Left ventricle myocardium inferior (tissue), 1 donor: ENCODE measurements around the gene COL5A2. TPM values are rescaled to one million over a fixed set of nuclear protein-coding genes. Genes with fewer than 3 reads are reported as not detected.

Experiments
- DNase-seq: peaks from one replicate; pipeline ENCODE4 v3.0.0-alpha.2; 2020
- H3K27ac ChIP-seq: fragments of 200-600 bp; replicated peaks from 2 replicates; pipeline ENCODE4 v1.8.0; 2021
- H3K27me3 ChIP-seq: fragments of 200-600 bp; 2 replicates; pipeline ENCODE4 v1.8.0; 2021; ENCODE audit warnings: low read depth
- H3K36me3 ChIP-seq: fragments of 200-600 bp; 2 replicates; pipeline ENCODE4 v1.8.0; 2021
- H3K4me1 ChIP-seq: fragments of 200-600 bp; 2 replicates; pipeline ENCODE4 v1.8.0; 2021
- H3K4me3 ChIP-seq: fragments of 200-600 bp; 2 replicates; pipeline ENCODE4 v1.8.0; 2021; ENCODE audit warnings: mild to moderate bottlenecking, moderate library complexity
- H3K9me3 ChIP-seq: fragments of 200-600 bp; replicated peaks from 2 replicates; pipeline ENCODE4 v1.8.0; 2021
- intact Hi-C: fragments of 100-400 bp; cut with micrococcal nuclease; formaldehyde crosslinking; loops from one replicate; pipeline ENCODE4 v1.11.0; 2022
- total RNA-seq: library from RNA; stranded (reverse); fragmentation: NEBNext Ultra II Directional; extraction: Animal tissue kit (Norgen Biotek cat#: 25700); gene quantifications from one replicate; pipeline ENCODE4 v1.2.1, GENCODE V29; 2021
- TF ChIP-seq, protein P1 (sequence below): fragments of 200-600 bp; IDR thresholded peaks from 2 replicates; pipeline ENCODE4 v1.8.0; 2021; ENCODE audit warnings: antibody characterized with exemption, mild to moderate bottlenecking, borderline replicate concordance
- donor health status: DM: no; HTN: yes; CAD: no; lungs with severe emphysema.

COL5A2 gene
- total RNA-seq, 1 donor from 2014 or later: 9.3 TPM

- intact Hi-C loops: no loop called here
Observed at GRCh38 chr2:188997263-188997662, 182.3 kb downstream of the COL5A2 start.

GRCh38 chr2:188993247-188993646 lies 186.3 kb downstream of the COL5A2 start:
- Histone ChIP-seq H3K9me3 (peaks cover 4% of the 10 kb centered on the region), H3K27me3 (no peaks in the 10 kb centered on the region), H3K4me3 (no peak overlapping the region), H3K36me3 (peaks cover 59% of the 10 kb centered on the region), H3K27ac (no peak overlapping the region), H3K4me1 (no peaks in the 10 kb centered on the region)
- intact Hi-C loops: no loop called here
- TF ChIP-seq, protein P1, sequence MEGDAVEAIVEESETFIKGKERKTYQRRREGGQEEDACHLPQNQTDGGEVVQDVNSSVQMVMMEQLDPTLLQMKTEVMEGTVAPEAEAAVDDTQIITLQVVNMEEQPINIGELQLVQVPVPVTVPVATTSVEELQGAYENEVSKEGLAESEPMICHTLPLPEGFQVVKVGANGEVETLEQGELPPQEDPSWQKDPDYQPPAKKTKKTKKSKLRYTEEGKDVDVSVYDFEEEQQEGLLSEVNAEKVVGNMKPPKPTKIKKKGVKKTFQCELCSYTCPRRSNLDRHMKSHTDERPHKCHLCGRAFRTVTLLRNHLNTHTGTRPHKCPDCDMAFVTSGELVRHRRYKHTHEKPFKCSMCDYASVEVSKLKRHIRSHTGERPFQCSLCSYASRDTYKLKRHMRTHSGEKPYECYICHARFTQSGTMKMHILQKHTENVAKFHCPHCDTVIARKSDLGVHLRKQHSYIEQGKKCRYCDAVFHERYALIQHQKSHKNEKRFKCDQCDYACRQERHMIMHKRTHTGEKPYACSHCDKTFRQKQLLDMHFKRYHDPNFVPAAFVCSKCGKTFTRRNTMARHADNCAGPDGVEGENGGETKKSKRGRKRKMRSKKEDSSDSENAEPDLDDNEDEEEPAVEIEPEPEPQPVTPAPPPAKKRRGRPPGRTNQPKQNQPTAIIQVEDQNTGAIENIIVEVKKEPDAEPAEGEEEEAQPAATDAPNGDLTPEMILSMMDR: no peak
- DNase-seq: no peak

More at GRCh38 chr2:188997263-188997662, 182.3 kb downstream of the COL5A2 start:
- TF ChIP-seq, protein P1: no peak
- peaks cover 4% of the 10 kb centered on the region for H3K9me3 ChIP-seq
- H3K36me3 ChIP-seq: peaks cover 79% of the 10 kb centered on the region
- no peaks in the 10 kb centered on the region for H3K27me3 ChIP-seq
- no peak overlapping the region for H3K4me3 ChIP-seq
- no peaks in the 10 kb centered on the region for H3K4me1 ChIP-seq
- no peak overlapping the region for H3K27ac ChIP-seq
- DNase-seq: no peak

GRCh38 chr2:188986839-188987238 lies 192.7 kb downstream of the COL5A2 start:
- Histone ChIP-seq H3K27me3 (no peaks in the 10 kb centered on the region), H3K4me1 (peaks cover 17% of the 10 kb centered on the region), H3K36me3 (peaks cover 16% of the 10 kb centered on the region), H3K9me3 (no peaks in the 10 kb centered on the region), H3K4me3 (no peak overlapping the region), H3K27ac (peak overlapping the region; percentile 82)
- DNase-seq: no peak
- TF ChIP-seq, protein P1: no peak
- intact Hi-C loops: no loop called here

DNA sequence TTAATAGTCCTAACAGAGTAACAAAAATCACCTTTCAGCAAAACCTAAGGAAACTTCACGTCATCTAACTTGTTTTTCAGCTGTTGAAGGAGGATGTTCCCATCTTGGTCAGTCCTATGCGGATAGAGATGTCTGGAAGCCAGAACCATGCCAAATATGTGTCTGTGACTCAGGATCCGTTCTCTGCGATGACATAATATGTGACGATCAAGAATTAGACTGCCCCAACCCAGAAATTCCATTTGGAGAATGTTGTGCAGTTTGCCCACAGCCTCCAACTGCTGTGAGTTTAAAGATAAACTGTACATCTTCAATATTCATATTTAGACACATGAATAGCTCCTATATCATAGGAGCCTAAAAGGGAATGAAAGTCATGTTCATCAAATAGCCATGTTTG lies 194.9 kb downstream of the COL5A2 start:
- Histone ChIP-seq H3K27me3 (no peaks in the 10 kb centered on the region), H3K36me3 (peaks cover 15% of the 10 kb centered on the region), H3K9me3 (no peaks in the 10 kb centered on the region), H3K27ac (peak overlapping the region; percentile 82), H3K4me1 (peaks cover 17% of the 10 kb centered on the region), H3K4me3 (no peak overlapping the region)
- no peak for DNase-seq
- TF ChIP-seq, protein P1: no peak
- intact Hi-C loops: no loop called here

DNA sequence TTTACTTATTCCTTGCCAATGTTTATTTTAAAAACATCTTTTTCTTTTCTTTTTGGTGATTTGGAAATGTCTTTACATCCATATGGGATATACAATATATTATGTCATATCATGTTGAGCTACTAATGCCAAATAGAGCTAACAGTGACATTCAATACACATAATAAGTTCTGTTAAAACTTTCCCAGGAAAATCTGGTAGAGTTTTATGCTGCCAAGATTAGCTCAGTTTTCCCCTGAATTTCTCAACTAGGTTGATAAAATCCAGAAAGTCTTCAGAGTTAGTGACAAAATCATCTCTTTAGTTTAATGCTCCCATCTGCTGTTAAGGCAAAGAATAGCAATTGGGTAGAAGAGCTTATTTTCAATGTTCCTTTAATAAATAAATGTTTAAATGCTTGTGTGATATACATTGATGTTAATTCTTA lies 195.5 kb downstream of the COL5A2 start:
- Histone ChIP-seq H3K36me3 (peaks cover 15% of the 10 kb centered on the region), H3K27me3 (no peaks in the 10 kb centered on the region), H3K4me3 (peak overlapping the region; percentile 3), H3K27ac (peak overlapping the region; percentile 82), H3K9me3 (no peaks in the 10 kb centered on the region), H3K4me1 (peaks cover 17% of the 10 kb centered on the region)
- DNase-seq: no peak
- intact Hi-C loops: no loop called here
- TF ChIP-seq, protein P1: peak; percentile 27
